ENCODE measurements around the gene STPG1. TPM values are rescaled to one million over a fixed set of nuclear protein-coding genes. Genes with fewer than 3 reads are reported as not detected.

Gene STPG1
- polyA plus RNA-seq, 3 donors: 10.6 to 12.1 (median 11.8) TPM

- DNase-seq (ENCODE audit: extremely low read depth in 1 of 11, low read depth in 9 of 11, low spot score in 4 of 11): no peak
Measured at GRCh38 chr1:24309762-24310485, 103.7 kb downstream of the STPG1 start.

GRCh38 chr1:24308365-24309015 lies 105.1 kb downstream of the STPG1 start:
- DNase-seq (ENCODE audit: extremely low read depth in 1 of 11, low read depth in 9 of 11, low spot score in 4 of 11): no peak

Other genes starting within 250 kb of the STPG1 start
- gene IFNLR1, start 226.5 kb downstream of the STPG1 start, polyA plus RNA-seq (ENCODE audit: insufficient read length in 3 of 3): 1 to 10 TPM; 5.3 to 6.8 (median 5.4) TPM
- 1 to 10 TPM; 2.2 to 3.3 (median 2.7) TPM for gene GRHL3, start 94.4 kb downstream of the STPG1 start, polyA plus RNA-seq (ENCODE audit: insufficient read length in 3 of 3)
- 10 to 100 TPM; 19.5 to 22.3 (median 21.3) TPM for gene NIPAL3, start 2.0 kb upstream of the STPG1 start, polyA plus RNA-seq (ENCODE audit: insufficient read length in 3 of 3)
- 10 to 100 TPM in 2 of 3 donors, 1 to 10 TPM in 1; 9.5 to 12.2 (median 10.8) TPM for gene RCAN3, start 89.1 kb upstream of the STPG1 start, polyA plus RNA-seq (ENCODE audit: insufficient read length in 3 of 3)
- under 1 TPM; 0.39 to 0.85 (median 0.62) TPM for gene NCMAP, start 142.3 kb upstream of the STPG1 start, polyA plus RNA-seq (ENCODE audit: insufficient read length in 3 of 3)
- gene SRRM1, start 229.5 kb upstream of the STPG1 start, polyA plus RNA-seq (ENCODE audit: insufficient read length in 3 of 3): 100 to 1,000 TPM; 132 to 184 (median 158) TPM